ENCODE measurements around the gene GPR55. TPM values are rescaled to one million over a fixed set of nuclear protein-coding genes. Genes with fewer than 3 reads are reported as not detected.

Gene GPR55
- total and polyA plus RNA-seq, 10 of the 15 experiments (the other 5 are each of a cell fraction or from before 2014, with no cell fraction given): 2.1 to 30.1 (median 16.2) TPM

GRCh38 chr2:230942920-230943896 lies 18.2 kb upstream of the GPR55 start (continued):
- TF ChIP-seq ZBED1 (IDR thresholded peaks at IDR 0.05; ENCODE audit: borderline replicate concordance): no peak; the same call in 1 of the 2 replicates
- no peak for TF ChIP-seq RBBP5 (conservative IDR thresholded peaks at IDR 0.05)
- TF ChIP-seq SUZ12 (IDR thresholded peaks at IDR 0.05; ENCODE audit: unreplicated experiment): no peak
- TF ChIP-seq POLR2AphosphoS5 (IDR thresholded peaks at IDR 0.05; ENCODE audit: low read length): no peak; the same call in 1 of the 2 replicates
- no peak for TF ChIP-seq MLLT1 (IDR thresholded peaks at IDR 0.05)
- TF ChIP-seq ASH2L (IDR thresholded peaks at IDR 0.05; ENCODE audit: borderline replicate concordance, low read depth): no peak
- peak; percentile 96 for TF ChIP-seq TAF1 (IDR thresholded peaks at IDR 0.05; ENCODE audit: borderline replicate concordance, low read depth, low read length)
- no peak for TF ChIP-seq RB1 (IDR thresholded peaks at IDR 0.05; ENCODE audit: borderline replicate concordance)
- TF ChIP-seq PRDM15 (CRISPR knock-in tag; IDR thresholded peaks at IDR 0.05): no peak
- TF ChIP-seq ETV6 (conservative IDR thresholded peaks at IDR 0.05 in 1 of 2, IDR thresholded peaks at IDR 0.05 in 1 of 2; ENCODE audit: borderline replicate concordance in 1 of 2, low read depth in 1 of 2): no peak
- TF ChIP-seq CHD4 (IDR thresholded peaks at IDR 0.05): no peak
- TF ChIP-seq CBX5 (IDR thresholded peaks at IDR 0.05; ENCODE audit: low read depth): no peak
- TF ChIP-seq SUPT20H (IDR thresholded peaks at IDR 0.05; ENCODE audit: borderline replicate concordance, control insufficient read depth, low read depth, low read length): no peak
- no peak for TF ChIP-seq ZNF592 (IDR thresholded peaks at IDR 0.05)
